HG03097 (cell line): ENCODE results near the gene ME2.
A peak's percentile ranks its signal among the peaks of the same experiment; 100 is the strongest.
"Not testable (repeated sequence)": the region's sequence is repeated elsewhere in the genome, so short reads cannot be mapped to it uniquely, and the experiment has no call there.

Experiments
- ATAC-seq: cut with Tn5 transposase; IDR thresholded peaks from one replicate; pipeline ENCODE4 v1.9.1; 2021; ENCODE audit not compliant: unreplicated experiment, low FRiP score

Gene ME2

GRCh38 chr18:50911006-50911405, 32.1 kb downstream of the ME2 start:
- ATAC-seq: no peak

- no peak for ATAC-seq
Measured at GRCh38 chr18:50917021-50917420, 38.1 kb downstream of the ME2 start.

- ATAC-seq: no peak
Measured at GRCh38 chr18:50918153-50918552, 39.2 kb downstream of the ME2 start.

- no peak for ATAC-seq
Measured at GRCh38 chr18:50924372-50924771, 45.5 kb downstream of the ME2 start.

GRCh38 chr18:50926521-50926920, 47.6 kb downstream of the ME2 start:
- ATAC-seq: no peak

GRCh38 chr18:50928551-50928950, 49.6 kb downstream of the ME2 start:
- no peak for ATAC-seq

GRCh38 chr18:50933684-50934083, 54.8 kb downstream of the ME2 start:
- no peak for ATAC-seq

- no peak for ATAC-seq
Measured at GRCh38 chr18:50934545-50935211, 55.8 kb downstream of the ME2 start.

- no peak for ATAC-seq
Measured at GRCh38 chr18:50935493-50936191, 56.7 kb downstream of the ME2 start.

- no peak for ATAC-seq
Measured at GRCh38 chr18:50937183-50937582, 58.3 kb downstream of the ME2 start.

- ATAC-seq: no peak
Measured at GRCh38 chr18:50938912-50939311, 60.0 kb downstream of the ME2 start.

GRCh38 chr18:50944245-50944932, 65.5 kb downstream of the ME2 start:
- no peak for ATAC-seq

GRCh38 chr18:50945918-50946317, 67.0 kb downstream of the ME2 start:
- ATAC-seq: not testable (repeated sequence)

- ATAC-seq: no peak
Measured at GRCh38 chr18:50947899-50948298, 69.0 kb downstream of the ME2 start.

GRCh38 chr18:50949185-50949584, 70.3 kb downstream of the ME2 start:
- no peak for ATAC-seq

- ATAC-seq: no peak
Measured at GRCh38 chr18:50950626-50951025, 71.7 kb downstream of the ME2 start.

GRCh38 chr18:50953822-50954221, 74.9 kb downstream of the ME2 start:
- ATAC-seq: no peak

GRCh38 chr18:50955253-50955652, 76.3 kb downstream of the ME2 start:
- no peak for ATAC-seq

GRCh38 chr18:50956116-50956515, 77.2 kb downstream of the ME2 start:
- ATAC-seq: no peak

- no peak for ATAC-seq
Measured at GRCh38 chr18:50961974-50962373, 83.1 kb downstream of the ME2 start.

GRCh38 chr18:50967714-50968661, 89.1 kb downstream of the ME2 start, which contains the start of gene ELAC1:
TSS of gene ELAC1 (plus strand) at chr18:50968040. CDS start at chr18:50974405, 6,365 bp downstream.
- peak; percentile 96 for ATAC-seq
